Activated T-helper 1 cell treated with anti-CD3 and anti-CD28 coated beads, Interleukin-2, amount 50 U/mL, for 16 hours (primary cell): Measurements from ENCODE around the gene GALNT9.

Experiments
- DNase-seq, 2 donors: peaks; one replicate each; pipeline ENCODE4 v3.0.0-alpha.2; 2020; ENCODE audit warnings: low read depth in 1 of 2, low spot score in 1 of 2

GALNT9 gene

DNA sequence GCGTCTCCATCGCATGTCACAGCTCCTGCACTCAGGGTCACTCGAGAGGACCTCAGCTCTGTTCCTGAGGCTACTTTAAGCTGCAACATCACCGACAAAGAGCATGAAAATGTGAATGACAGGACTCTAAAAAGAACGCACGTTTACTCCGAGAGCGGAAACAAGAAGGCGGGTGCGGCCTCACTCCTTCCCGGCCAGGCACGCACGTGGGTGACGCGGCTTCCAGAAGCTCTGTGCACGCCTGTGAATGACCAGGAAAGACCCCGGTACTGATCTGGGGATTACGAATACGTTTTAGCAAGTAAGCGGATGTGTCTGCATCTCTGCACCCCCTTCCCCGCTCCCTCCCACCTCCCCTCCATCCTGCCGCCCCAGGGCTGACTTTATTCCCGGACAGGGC is 15.2 kb upstream of the GALNT9 start:
- no peak for DNase-seq

DNA sequence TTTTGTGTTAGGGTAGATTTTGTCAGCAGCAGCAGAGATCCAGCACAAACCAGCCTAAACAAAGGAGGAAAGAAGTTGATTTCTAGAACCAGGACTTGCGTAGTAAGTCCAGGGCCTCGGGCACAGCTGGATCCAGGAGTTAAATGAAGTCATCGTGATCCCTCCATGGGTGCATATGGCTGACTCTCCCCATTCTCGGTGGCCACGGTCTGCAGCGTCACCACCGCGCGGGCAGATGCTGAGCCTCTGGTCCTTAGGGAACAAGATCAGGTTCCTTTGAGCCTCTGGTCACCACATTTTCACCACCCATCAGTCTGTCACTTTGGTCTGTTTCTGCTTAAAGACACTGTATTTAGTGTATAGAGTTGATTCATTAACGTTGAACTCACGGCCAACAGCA is 14.8 kb upstream of the GALNT9 start:
- no peak for DNase-seq

DNA sequence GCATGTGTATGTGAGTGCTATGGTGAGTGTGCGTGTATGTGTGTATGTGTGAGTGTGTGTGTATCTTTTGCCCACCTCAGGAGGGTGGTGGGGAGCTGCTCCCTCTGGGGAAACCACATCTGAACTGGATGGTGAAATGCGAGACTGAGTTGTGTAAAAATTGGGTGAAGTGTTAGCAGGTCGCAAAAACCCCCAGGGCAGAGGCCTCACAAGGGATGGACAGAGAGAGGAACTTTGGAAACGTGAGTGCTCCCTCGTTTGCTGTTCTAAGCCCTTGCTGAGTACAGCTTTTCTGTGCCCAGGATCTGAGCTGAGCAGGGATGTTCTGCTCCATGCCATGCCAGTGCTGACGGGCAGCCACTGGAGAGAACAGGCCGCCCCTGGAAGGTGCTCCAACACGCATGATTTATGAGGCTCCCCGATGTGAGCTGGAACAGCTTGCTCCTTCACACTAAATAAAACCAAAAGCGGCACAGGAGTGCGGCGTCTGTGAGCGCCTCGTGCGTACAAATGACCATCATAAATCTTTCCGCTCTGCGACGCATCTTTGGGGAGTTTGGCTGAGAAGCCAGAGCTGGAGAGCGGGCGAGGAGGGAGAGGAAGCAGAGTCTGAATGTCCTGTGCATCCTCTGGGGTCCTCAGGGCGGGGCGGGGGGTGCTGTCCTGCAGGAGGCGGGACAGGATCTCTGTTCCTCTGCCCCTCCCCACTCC is 14.1 kb upstream of the GALNT9 start:
- no peak for DNase-seq

DNA sequence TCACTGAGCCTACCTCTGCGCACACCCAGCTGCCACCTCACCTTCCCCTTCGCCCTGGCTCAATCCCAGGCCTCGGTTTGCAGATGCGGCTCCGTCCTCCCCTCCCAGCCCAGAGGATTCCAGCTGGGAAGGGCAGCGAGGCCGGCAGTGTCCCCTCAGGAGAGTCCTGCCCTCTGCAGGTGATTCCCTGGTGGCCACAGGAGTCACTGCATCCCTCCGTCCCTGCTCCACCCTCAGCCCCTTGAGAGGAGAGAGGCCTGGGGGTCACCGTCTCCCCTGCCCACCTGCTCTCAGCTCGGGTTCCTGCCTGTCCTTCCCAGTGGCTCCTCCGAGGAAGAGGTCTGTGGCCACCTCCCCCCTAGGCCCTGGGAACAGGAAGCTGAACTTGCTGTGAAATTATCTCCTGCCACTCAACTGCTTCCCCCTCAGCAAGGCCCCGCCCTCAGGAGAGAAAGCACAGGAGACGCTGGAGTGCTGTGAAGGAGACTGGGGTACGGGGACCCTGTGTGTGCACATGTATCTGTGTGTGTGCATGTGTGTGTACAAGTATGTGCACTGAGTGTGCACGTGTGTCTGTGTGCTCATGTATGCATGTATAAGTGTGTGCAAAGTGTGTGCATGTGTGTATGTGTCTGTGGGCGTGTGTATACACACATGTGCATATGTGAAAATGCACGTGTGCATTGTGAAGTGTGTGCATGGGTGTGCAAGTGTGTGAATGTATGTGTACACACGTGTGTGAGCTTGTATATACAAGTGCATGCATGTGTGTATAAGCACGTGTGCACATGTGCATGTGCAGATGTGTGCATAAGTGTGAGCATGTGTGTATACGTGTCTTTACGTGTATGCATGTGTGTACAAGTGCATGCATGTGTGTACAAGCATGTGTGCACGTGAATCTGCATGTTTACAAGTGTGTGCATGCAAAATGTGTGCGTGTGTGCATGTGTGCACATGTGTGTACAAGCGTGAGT is 13.2 kb upstream of the GALNT9 start:
- DNase-seq: no peak

DNA sequence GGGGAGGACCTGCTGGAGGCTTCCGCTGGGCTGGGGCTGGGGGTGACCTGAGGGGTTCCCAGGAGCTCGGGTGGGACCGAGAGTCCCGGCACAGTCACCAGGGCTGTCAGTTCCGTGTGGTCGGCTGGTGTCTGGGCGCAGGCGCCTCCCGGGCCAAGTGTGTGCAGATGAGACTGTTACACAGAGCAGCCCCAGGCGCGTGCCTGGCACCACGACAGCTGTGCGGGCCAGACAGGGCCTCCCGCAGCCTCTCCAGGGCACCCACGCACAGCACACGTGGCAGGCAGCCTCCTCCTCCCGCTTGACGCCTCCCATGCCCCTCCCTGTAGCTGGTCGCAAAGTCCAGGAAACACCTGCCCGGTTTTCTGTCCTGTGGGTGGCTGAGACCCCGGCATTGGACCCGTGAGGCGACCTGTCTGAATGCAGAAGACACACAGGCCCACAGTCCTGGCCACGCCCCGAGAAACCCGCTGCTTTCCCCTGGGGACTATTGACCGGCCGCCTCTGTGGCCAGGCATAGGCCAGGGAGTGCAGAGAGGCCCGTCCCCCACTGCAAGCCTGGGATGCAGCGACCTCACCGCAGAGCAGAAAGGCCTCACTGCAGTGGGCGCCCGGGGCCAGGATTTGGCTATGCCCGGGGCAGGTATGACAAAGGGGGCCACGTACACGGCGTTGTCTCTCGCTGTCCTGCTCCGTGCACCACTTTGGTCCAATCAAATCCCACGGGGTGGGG is 12.1 kb upstream of the GALNT9 start:
- no peak for DNase-seq

DNA sequence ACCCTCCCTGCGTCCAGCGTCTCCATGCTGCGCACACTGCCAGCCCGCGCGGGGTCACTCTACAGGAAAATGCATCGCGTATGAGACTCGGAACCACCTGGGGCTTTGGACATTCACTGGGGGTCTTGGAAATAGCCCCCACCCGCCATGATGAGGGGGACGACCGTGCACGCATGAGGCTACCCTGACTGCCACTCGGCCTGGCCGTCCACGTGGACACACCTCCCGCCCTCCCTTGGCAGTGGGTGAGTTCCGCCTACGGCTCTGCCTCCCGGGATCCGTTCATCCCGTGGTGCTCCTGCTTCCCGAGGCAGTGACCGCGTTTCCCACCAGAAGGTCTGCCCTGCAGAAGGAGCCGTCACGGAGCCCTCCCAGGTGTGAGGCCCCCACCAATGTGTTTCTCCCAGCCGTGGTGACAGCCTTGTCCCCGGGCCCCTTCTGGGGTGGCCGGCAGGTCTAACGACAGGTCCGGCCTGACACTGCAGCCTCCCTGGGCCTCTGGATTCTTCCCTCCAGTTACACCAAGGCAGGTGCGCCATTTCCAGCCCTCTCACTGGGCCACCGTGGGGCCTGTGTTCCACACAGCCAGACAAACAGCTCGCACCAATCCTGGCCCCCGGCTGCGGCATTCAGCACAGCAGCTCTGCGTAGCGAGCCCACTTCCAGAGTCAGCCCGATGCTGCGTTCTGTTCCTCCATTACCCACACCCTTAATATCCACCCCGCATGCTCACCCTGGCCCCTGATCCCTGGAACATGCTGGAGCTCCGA is 11.1 kb upstream of the GALNT9 start:
- DNase-seq: no peak

DNA sequence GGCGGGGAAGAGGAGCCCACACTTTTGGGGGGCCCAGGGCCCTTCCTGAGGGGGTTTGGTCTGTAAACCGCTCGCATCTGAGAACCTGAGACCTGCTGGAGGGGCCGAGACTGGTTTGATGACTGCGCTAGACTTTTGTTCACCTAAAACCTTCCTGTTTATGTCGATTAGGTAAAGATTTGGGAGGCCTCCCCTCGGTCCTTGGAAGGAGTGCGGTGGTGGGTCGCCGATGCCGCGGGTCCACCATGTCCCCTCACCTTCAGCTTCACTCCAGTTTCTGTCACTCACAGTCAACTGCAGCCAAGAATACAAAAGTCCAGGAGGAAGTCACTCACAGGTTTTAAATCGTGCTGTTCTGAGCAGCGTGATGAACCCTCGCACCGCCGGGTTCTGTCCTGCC is 10.5 kb upstream of the GALNT9 start:
- DNase-seq: no peak

DNA sequence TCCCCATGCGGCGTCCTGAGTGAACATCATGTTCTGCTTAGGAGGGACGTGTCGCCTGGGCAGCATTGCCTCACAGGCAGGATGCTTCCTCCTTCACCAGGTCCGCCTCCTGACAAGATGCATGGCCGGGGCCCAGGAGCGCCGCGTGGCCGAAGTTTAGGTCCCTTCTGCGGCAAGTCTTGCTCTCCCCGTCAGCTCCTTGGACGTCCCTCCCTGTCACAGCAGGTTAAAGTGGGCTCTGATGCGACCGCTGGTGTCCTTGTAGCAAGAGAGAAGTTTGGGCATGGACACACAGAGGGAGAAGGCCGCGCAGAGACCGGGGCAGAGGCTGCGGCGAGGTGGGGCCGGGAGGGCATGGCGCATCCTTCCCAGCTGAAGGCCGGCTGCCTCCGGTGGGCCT is 9.4 kb upstream of the GALNT9 start:
- DNase-seq: no peak

DNA sequence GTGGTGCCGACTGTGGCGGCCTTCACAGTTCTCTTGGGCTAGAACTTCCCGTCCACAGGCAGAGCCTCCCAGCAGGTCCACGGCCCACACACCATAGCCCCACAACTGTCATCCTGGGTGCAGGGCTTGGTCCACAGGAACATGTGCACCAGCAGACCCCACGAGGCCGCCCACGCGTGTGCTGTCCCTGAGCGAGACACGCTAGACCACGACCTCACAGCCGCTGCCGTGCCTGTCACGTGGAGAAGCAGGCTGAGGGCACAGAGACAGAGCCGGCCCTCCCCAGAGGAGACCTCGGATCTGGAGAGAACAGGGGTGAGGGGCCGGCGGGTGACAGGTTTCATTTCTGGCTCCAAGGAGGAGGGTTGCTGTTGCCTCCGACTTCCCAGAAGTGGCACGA is 8.9 kb upstream of the GALNT9 start:
- no peak for DNase-seq

DNA sequence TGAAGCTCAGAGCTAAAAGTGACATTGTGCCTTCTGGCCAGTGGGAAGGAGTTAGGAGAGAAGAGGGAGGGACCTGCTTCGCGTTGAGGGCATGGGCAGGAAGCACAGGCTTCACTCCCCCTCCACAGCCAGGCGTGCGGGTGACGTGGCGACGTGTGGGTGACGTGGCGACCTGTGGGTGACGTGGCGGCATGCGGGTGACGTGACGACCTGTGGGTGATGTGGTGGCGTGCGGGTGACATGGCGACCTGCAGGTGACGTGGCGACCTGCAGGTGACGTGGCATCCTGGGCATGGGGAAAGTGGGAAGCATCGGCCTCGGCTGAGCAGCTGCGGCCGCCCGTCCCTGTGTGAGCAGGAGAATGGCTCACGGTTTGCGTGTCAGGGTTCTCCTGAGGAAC is 8.2 kb upstream of the GALNT9 start:
- DNase-seq: no peak

DNA sequence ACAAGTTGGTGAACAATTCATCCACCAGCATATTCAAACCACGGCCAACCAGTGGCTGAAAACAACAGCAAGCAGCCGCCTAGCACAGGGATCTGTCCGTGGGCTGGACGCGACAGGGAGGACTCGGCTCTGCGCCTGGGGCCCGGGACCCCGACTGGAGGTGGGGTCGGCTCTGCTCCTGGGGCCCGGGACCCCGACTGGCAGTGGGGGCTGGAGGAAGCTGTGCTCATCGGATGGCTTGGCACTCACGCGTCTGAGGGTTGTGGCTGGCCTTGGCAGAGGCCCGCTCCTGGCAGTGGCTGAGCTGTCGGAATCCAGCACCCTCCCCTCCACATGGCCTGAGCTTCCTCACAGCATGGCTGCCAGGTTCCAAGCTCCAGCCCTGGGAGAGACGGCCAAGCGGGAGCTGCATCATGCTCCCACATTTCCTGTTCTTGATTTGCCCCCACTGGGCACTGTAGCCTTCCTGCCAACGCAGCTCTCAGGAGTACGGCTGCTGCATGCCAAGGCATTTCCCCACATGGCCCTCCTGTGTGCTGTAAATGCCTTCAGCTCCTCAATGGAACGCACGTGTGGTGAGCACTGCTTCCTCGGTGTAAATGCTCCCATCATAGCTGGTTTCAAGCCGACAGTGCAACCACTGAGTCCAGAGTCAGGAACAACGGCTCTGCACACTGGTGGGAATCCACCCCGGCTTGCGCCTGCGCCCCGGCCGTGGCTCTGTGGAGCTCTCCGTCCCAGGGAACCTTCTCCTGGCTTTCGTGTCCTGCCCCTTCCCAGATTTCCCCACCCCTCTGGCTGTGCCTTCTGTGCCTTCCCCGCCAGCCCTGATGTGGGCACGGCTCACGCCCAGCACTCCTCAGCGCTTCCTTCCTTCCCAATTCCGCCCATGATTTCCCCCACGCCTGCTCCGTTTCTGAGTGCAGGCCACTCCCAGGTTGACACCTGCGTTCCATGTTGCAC is 7.3 kb upstream of the GALNT9 start:
- no peak for DNase-seq

DNA sequence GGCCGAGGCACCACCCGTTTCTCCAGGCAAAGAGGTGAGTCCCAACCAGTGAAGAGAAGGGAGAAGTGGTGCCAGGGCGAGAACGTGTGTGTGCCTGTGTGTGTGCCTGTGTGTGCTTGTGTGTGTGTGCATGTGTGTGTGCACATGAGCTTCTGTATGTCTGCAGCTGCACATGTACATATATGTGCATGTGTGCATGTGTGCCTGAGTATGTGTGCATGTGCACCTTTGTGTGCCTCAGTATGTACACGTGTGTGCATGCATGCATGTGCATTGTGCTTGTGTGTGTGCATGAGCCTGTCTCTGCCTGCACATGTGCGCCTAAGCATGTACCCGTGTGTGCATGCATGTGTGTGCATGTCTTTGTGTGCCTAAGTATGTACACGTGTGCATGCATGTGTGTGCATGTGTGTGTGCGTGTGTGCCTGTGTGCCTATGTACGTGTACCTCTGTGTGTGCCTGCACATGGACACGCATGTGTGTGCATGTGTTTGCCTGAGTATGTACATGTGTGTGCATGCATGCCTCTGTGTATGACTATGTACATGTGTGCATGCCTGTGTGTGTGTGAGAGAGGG is 5.9 kb upstream of the GALNT9 start:
- no peak for DNase-seq

DNA sequence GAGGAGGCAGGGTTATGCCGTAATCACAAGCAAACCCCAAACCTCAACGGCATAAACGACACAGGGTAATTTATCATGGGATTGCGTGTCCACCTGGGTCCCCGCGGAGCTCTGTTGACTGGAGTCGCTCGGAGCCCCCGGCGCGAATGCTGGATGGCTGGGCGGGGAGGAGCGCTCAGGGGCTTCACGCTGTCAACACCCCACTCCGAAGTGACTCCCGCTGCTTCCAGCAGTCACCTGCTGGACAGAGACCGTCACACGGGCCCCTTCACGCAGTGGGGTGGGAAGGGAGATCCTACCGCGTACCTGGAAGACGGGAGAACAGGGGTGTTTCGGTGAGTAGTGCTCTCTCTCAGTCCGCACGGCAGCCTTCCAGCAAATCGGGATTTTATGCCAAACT is 4.4 kb upstream of the GALNT9 start:
- no peak for DNase-seq

DNA sequence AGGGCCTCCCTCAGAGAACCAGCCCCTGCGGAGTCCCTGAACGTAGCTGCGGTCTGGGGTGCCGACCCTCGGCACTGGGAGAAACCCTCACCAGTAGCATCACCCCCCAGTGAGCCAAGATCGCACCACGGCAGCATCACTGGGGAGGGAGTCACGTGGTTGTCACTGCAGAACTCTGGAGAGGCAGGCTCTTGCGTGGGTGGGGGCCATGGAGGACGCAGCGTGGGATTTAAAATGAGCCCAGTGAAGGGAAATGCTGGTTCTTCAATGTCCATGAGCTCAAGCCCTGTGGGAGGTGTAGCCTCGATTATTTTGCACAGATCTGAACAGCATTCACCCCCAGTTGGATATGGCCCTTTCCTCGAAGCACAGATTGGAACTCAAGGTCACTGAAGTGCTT is 3.9 kb upstream of the GALNT9 start:
- no peak for DNase-seq

DNA sequence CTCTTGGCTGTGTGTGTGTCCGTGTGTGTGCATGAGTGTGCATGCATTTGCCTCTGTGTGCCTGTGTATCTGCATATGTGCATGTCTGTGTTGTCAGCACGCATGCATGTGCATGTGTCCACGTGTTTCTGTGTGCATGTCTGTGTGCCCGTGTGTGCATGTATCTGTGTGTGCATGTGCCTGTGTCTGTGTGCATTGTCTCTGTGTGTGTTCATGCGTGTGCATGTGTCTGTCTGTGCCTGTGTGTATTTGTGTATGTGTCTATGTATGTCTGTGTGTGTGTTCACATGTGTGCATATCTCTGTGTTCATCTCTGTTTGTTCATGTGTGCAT is 1.1 kb upstream of the GALNT9 start:
- DNase-seq: no peak

DNA sequence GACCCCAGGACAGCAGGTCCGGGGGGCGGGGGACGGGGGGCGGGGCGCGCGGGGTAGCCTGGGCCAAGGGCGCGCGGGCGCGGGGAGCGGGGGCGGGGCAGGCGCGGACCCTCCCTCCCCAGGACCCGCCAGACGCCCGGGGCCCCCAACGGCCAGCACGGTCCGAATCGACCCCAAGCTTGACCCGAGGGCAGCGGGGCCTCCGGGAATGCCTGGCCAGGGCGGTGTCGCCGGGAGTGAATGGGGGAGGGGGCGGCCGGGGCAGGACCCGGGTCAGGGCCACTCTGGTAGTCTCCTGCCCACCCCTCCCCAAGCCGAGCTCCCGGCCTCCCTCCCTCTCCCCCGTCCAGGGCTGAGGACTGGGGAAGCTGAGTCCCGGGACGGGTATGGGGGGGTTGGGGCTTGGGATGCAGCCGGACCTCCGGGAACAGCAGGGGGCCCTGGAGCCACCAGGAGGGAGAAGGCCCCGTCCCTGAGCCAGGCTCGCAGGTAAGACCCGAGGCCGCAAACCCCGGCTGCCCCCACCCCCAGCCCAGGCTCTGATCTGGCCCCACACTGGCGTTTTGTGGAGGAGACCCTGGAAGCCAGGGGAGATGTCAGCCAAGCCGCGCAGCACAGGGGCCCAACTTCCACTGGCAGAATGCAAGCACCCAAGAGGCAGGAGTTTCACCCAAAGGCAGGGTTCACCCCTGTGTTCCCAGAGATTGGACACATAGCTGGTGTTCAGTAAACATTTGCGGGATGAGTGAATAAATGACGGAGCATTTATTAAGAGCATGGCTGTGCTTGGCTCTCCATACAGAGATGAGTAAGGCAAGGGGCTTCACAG is 545 bp upstream of the GALNT9 start:
- no peak for DNase-seq

DNA sequence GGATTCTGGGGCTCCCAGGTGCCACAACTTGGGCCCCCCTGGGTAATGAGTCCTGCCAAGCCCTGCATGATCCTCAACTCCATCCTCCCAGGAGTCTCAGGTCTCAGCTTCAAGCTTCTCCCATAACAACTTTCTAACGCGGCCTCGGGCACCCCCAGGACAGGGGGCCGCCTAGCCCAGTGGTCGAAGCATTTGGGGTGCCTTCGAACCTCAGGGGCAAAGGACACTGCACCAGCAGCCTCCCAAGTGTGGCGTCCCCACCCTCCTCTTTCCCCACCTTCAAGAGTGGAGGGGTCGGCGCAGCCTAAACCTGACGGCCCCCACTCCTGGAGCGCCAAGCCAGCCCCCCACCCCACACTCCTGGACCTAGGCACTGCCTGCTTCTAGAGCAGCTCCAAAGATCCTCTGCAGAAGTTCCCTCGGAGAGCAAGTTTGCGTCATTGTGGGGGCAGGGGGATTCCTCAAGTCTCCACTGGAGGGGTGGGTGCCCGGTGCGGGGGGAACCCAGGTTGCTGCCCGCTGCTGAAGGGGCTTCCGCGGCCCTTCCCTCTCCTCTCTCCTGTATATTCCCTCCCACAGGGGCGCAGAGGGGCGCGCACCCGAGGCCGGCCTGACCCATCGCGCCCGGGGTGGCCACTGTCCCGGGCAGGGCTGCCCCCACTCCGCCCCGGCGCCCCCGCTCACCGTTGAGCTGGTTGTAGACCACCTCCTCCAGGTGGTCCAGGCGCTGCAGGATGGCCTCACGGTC is 933 bp downstream of the GALNT9 start:
- no peak for DNase-seq
